Activated T-helper 2 cell treated with anti-CD3 and anti-CD28 coated beads, Interferon-gamma antibody, Interleukin-2, Interleukin-4, amounts not matched to agents 10 μg/mL and 5 μg/mL and 100 μg/mL, durations not matched to agents 14 hours and 24 hours and 36 hours (primary cell): ENCODE data around the gene FIZ1. TPM values are rescaled to one million over a fixed set of nuclear protein-coding genes. Genes with fewer than 3 reads are reported as not detected.

Experiments
- DNase-seq: peaks from one replicate; pipeline ENCODE4 v3.0.0; 2021; ENCODE audit warnings: low spot score
- H3K27ac Mint-ChIP-seq: one replicate; pipeline ENCODE4 v1.8.0; 2021; ENCODE audit warnings: mixed read lengths
- H3K27me3 Mint-ChIP-seq: one replicate; pipeline ENCODE4 v1.8.0; 2021; ENCODE audit warnings: low read depth, mixed read lengths
- H3K36me3 Mint-ChIP-seq: one replicate; pipeline ENCODE4 v1.8.0; 2021; ENCODE audit warnings: low read depth, mixed read lengths
- H3K4me1 Mint-ChIP-seq: one replicate; pipeline ENCODE4 v1.8.0; 2021; ENCODE audit warnings: low read depth, mixed read lengths
- H3K4me3 Mint-ChIP-seq: one replicate; pipeline ENCODE4 v1.8.0; 2021; ENCODE audit warnings: low read depth, mild to moderate bottlenecking, moderate library complexity, mixed read lengths
- H3K9me3 Mint-ChIP-seq: one replicate; pipeline ENCODE4 v1.8.0; 2021; ENCODE audit warnings: mixed read lengths
- intact Hi-C: fragments of 100-400 bp; cut with micrococcal nuclease; formaldehyde crosslinking; loops from one replicate; pipeline ENCODE4 v1.15.1; 2023
- total RNA-seq: library from RNA; stranded (reverse); gene quantifications from 2 replicates; pipeline ENCODE4 v1.2.3, GENCODE V29; 2022

Gene FIZ1
- 18.2 and 18.9 TPM in 2 replicates for total RNA-seq

GRCh38 chr19:55599468-55599841 lies at the start of gene FIZ1:
FIZ1 (minus strand) TSS chr19:55599517; CDS start chr19:55597865, 1,652 bp downstream.
- no peaks in the 10 kb centered on the region for H3K9me3 Mint-ChIP-seq
- peak; percentile 94 for DNase-seq
- peaks cover 43% of the 10 kb centered on the region for H3K36me3 Mint-ChIP-seq
- H3K27me3 Mint-ChIP-seq = no peaks in the 10 kb centered on the region
- intact Hi-C loops = loop anchor here (1.0 to 2.0 kb wide), 7 partner anchors 12 to 319 kb away; partner anchors contain the start of genes HSPBP1, KMT5C, ZNF579 and ZNF581
- H3K27ac Mint-ChIP-seq = peak within 1 kb of the TSS; percentile 98
- H3K4me3 Mint-ChIP-seq = peak within 1 kb of the TSS; percentile 96
- peaks cover 22% of the 10 kb centered on the region for H3K4me1 Mint-ChIP-seq

GRCh38 chr19:55648585-55649267 lies 49.4 kb upstream of the FIZ1 start:
- intact Hi-C loops = loop anchor here (10.0 kb wide), 1 partner anchor 394 kb away; the partner anchor contains the start of gene PPP6R1
- no peak for DNase-seq
- peak overlapping the region; percentile 79 for H3K4me3 Mint-ChIP-seq
- H3K9me3 Mint-ChIP-seq = no peaks in the 10 kb centered on the region
- H3K27ac Mint-ChIP-seq = peak overlapping the region; percentile 78
- peaks cover 37% of the 10 kb centered on the region for H3K36me3 Mint-ChIP-seq
- no peaks in the 10 kb centered on the region for H3K27me3 Mint-ChIP-seq
- H3K4me1 Mint-ChIP-seq = peaks cover 27% of the 10 kb centered on the region

- Mint-ChIP-seq H3K27me3 (no peaks in the 10 kb centered on the region), H3K4me1 (peaks cover 31% of the 10 kb centered on the region), H3K4me3 (peak within 1 kb of the TSS; percentile 79), H3K9me3 (no peaks in the 10 kb centered on the region), H3K36me3 (peaks cover 42% of the 10 kb centered on the region), H3K27ac (peak within 1 kb of the TSS; percentile 78)
- intact Hi-C loops = loop anchor here (10.0 kb wide), 1 partner anchor 393 kb away; the partner anchor contains the start of gene PPP6R1
- DNase-seq = peak; percentile 34
Measured at GRCh38 chr19:55647732-55648584, 48.6 kb upstream of the FIZ1 start, which contains the start of gene CCDC106. CCDC106 (plus strand) TSS chr19:55648212; CDS start chr19:55649047, 835 bp downstream.

GRCh38 chr19:55646889-55647731 lies 47.8 kb upstream of the FIZ1 start:
- no peak for DNase-seq
- intact Hi-C loops = loop anchor here (10.0 kb wide), 1 partner anchor 392 kb away; the partner anchor contains the start of gene PPP6R1
- H3K9me3 Mint-ChIP-seq = no peaks in the 10 kb centered on the region
- H3K36me3 Mint-ChIP-seq = peaks cover 43% of the 10 kb centered on the region
- peak overlapping the region; percentile 62 for H3K27ac Mint-ChIP-seq
- H3K4me1 Mint-ChIP-seq = peaks cover 34% of the 10 kb centered on the region
- peak overlapping the region; percentile 78 for H3K4me3 Mint-ChIP-seq
- H3K27me3 Mint-ChIP-seq = no peaks in the 10 kb centered on the region

- no peak for DNase-seq
- peak overlapping the region; percentile 64 for H3K4me3 Mint-ChIP-seq
- peaks cover 36% of the 10 kb centered on the region for H3K4me1 Mint-ChIP-seq
- H3K9me3 Mint-ChIP-seq = no peaks in the 10 kb centered on the region
- H3K36me3 Mint-ChIP-seq = peaks cover 47% of the 10 kb centered on the region
- no peaks in the 10 kb centered on the region for H3K27me3 Mint-ChIP-seq
- no peak overlapping the region for H3K27ac Mint-ChIP-seq
- intact Hi-C loops = loop anchor here (10.0 kb wide), 1 partner anchor 391 kb away; the partner anchor contains the start of gene PPP6R1
Measured at GRCh38 chr19:55645512-55645881, 46.2 kb upstream of the FIZ1 start.

GRCh38 chr19:55644842-55645511 lies 45.7 kb upstream of the FIZ1 start:
- H3K4me1 Mint-ChIP-seq = peaks cover 39% of the 10 kb centered on the region
- H3K27ac Mint-ChIP-seq = peak overlapping the region; percentile 92
- no peaks in the 10 kb centered on the region for H3K27me3 Mint-ChIP-seq
- no peaks in the 10 kb centered on the region for H3K9me3 Mint-ChIP-seq
- no peak for DNase-seq
- intact Hi-C loops = loop anchor here (5.0 to 10.0 kb wide), 3 partner anchors 32 to 390 kb away; partner anchors contain the start of genes EPN1, PPP6R1 and RPL28
- H3K36me3 Mint-ChIP-seq = peaks cover 52% of the 10 kb centered on the region
- peak overlapping the region; percentile 92 for H3K4me3 Mint-ChIP-seq

- intact Hi-C loops = loop anchor here (5.0 to 10.0 kb wide), 3 partner anchors 33 to 390 kb away; partner anchors contain the start of genes EPN1, PPP6R1 and RPL28
- H3K27ac Mint-ChIP-seq = peak overlapping the region; percentile 92
- no peak for DNase-seq
- peaks cover 54% of the 10 kb centered on the region for H3K36me3 Mint-ChIP-seq
- H3K9me3 Mint-ChIP-seq = no peaks in the 10 kb centered on the region
- peaks cover 34% of the 10 kb centered on the region for H3K4me1 Mint-ChIP-seq
- H3K27me3 Mint-ChIP-seq = no peaks in the 10 kb centered on the region
- peak overlapping the region; percentile 92 for H3K4me3 Mint-ChIP-seq
Measured at GRCh38 chr19:55644191-55644833, 45.0 kb upstream of the FIZ1 start.

GRCh38 chr19:55643887-55644176 lies 44.5 kb upstream of the FIZ1 start:
- intact Hi-C loops = loop anchor here (1.0 to 10.0 kb wide), 6 partner anchors 9 to 389 kb away; partner anchors contain the start of genes EPN1, FIZ1, PPP6R1 and RPL28
- no peaks in the 10 kb centered on the region for H3K27me3 Mint-ChIP-seq

GRCh38 chr19:55643003-55643886 lies 43.9 kb upstream of the FIZ1 start, which contains the start of gene ZNF581:
ZNF581 (plus strand) TSS chr19:55643649; CDS start chr19:55644572, 923 bp downstream.
- H3K27ac Mint-ChIP-seq = peak within 1 kb of the TSS; percentile 97
- H3K27me3 Mint-ChIP-seq = no peaks in the 10 kb centered on the region

More at GRCh38 chr19:55643887-55644176, 44.5 kb upstream of the FIZ1 start:
- H3K36me3 Mint-ChIP-seq = peaks cover 58% of the 10 kb centered on the region
- H3K4me1 Mint-ChIP-seq = peaks cover 36% of the 10 kb centered on the region
- DNase-seq = no peak
- peak overlapping the region; percentile 92 for H3K4me3 Mint-ChIP-seq
- H3K27ac Mint-ChIP-seq = peak overlapping the region; percentile 92
- no peaks in the 10 kb centered on the region for H3K9me3 Mint-ChIP-seq

GRCh38 chr19:55642153-55643002 lies 43.1 kb upstream of the FIZ1 start:
- Mint-ChIP-seq H3K9me3 (no peaks in the 10 kb centered on the region), H3K27me3 (no peaks in the 10 kb centered on the region)

More at GRCh38 chr19:55643003-55643886, 43.9 kb upstream of the FIZ1 start, which contains the start of gene ZNF581:
- peak; percentile 77 for DNase-seq
- Mint-ChIP-seq H3K36me3 (peaks cover 58% of the 10 kb centered on the region), H3K4me1 (peaks cover 36% of the 10 kb centered on the region), H3K9me3 (no peaks in the 10 kb centered on the region), H3K4me3 (peak within 1 kb of the TSS; percentile 99)
- intact Hi-C loops = loop anchor here (1.0 to 10.0 kb wide), 6 partner anchors 8 to 388 kb away; partner anchors contain the start of genes EPN1, FIZ1, PPP6R1 and RPL28

More at GRCh38 chr19:55642153-55643002, 43.1 kb upstream of the FIZ1 start:
- Mint-ChIP-seq H3K4me3 (peak overlapping the region; percentile 99), H3K36me3 (peaks cover 66% of the 10 kb centered on the region), H3K27ac (peak overlapping the region; percentile 97), H3K4me1 (peaks cover 39% of the 10 kb centered on the region)
- intact Hi-C loops = loop anchor here (1.0 to 10.0 kb wide), 6 partner anchors 7 to 388 kb away; partner anchors contain the start of genes EPN1, FIZ1, PPP6R1 and RPL28
- DNase-seq = no peak
